Uterus (tissue), 4 donors: ENCODE data around the gene FHL5. TPM values are rescaled to one million over a fixed set of nuclear protein-coding genes. Genes with fewer than 3 reads are reported as not detected.
"Not testable (repeated sequence)": the region's sequence is repeated elsewhere in the genome, so short reads cannot be mapped to it uniquely, and the experiment has no call there.

ENCODE experiments used
- DNase-seq, 2 donors: peaks; one replicate each; pipeline ENCODE4 v3.0.0-alpha.2; 2019 to 2020
- H3K27ac ChIP-seq, 2 donors: fragments of 200-600 bp; sonication (generic); 1 replicate in 1 of 2; 2 replicates in 1 of 2; pipeline ENCODE4 v1.5.1; 2016 to 2018
- H3K27me3 ChIP-seq, 2 donors: fragments of 200-600 bp; sonication (generic); one replicate each; pipeline ENCODE4 v1.5.1; 2018 to 2019; ENCODE audit warnings: control low read depth in 1 of 2
- H3K36me3 ChIP-seq, 2 donors: fragments of 200-600 bp; sonication (generic); one replicate each; pipeline ENCODE4 v1.5.1; 2019; ENCODE audit warnings: control low read depth in 1 of 2
- H3K4me1 ChIP-seq, 2 donors: fragments of 200-600 bp; sonication (generic); one replicate each; pipeline ENCODE4 v1.5.1; 2018 to 2019; ENCODE audit warnings: control low read depth in 1 of 2
- H3K4me3 ChIP-seq, 2 donors: fragments of 200-600 bp; sonication (generic); 1 replicate in 1 of 2; 2 replicates in 1 of 2; pipeline ENCODE4 v1.5.1; 2018 to 2019; ENCODE audit warnings: mild to moderate bottlenecking in 1 of 2
- H3K9me3 ChIP-seq, 2 donors: fragments of 200-600 bp; sonication (generic); one replicate each; pipeline ENCODE4 v1.5.1; 2019; ENCODE audit warnings: control low read depth in 1 of 2
- POLR2A ChIP-seq, 2 donors: fragments of 450-650 bp; IDR thresholded peaks; one replicate each; pipeline ENCODE4 v1.6.1; 2016; ENCODE audit warnings: antibody characterized with exemption in 2 of 2, mild to moderate bottlenecking in 1 of 2, moderate library complexity in 1 of 2
- intact Hi-C: fragments of 100-400 bp; cut with DNase I; formaldehyde crosslinking; loops from one replicate; pipeline ENCODE4 v1.15.1; 2023; ENCODE audit warnings: low total_unique reads
- total RNA-seq, 4 donors: library from RNA; depleted of rRNA in 3 of 4; stranded (reverse); fragments of >200 nt in 3 of 4; gene quantifications; one replicate each; pipeline versions ENCODE4 v1.1.0 to v1.2.4, GENCODE V29; 2014 to 2023
- TF ChIP-seq, protein P1 (sequence below), 4 experiments: fragments of 200-600 bp in 2 of 4; fragments of 450-650 bp in 2 of 4; sonication (generic) in 2 of 4; IDR thresholded peaks; one replicate each; pipeline ENCODE4 v1.5.1; 2016 to 2019; ENCODE audit warnings: antibody characterized with exemption in 4 of 4, mild to moderate bottlenecking in 2 of 4, moderate library complexity in 1 of 4
- donor health status: DM: yes; HTN: yes; CAD: no.

The FHL5 gene
- total RNA-seq, 4 donors from 2014 or later = 4.5 to 86.7 (median 56.9) TPM

- no peaks in the 10 kb centered on the region for H3K27me3 ChIP-seq
- no peaks in the 10 kb centered on the region for H3K9me3 ChIP-seq
- intact Hi-C loops = no loop called here
- no peak overlapping the region for H3K4me3 ChIP-seq
- TF ChIP-seq, protein P1, sequence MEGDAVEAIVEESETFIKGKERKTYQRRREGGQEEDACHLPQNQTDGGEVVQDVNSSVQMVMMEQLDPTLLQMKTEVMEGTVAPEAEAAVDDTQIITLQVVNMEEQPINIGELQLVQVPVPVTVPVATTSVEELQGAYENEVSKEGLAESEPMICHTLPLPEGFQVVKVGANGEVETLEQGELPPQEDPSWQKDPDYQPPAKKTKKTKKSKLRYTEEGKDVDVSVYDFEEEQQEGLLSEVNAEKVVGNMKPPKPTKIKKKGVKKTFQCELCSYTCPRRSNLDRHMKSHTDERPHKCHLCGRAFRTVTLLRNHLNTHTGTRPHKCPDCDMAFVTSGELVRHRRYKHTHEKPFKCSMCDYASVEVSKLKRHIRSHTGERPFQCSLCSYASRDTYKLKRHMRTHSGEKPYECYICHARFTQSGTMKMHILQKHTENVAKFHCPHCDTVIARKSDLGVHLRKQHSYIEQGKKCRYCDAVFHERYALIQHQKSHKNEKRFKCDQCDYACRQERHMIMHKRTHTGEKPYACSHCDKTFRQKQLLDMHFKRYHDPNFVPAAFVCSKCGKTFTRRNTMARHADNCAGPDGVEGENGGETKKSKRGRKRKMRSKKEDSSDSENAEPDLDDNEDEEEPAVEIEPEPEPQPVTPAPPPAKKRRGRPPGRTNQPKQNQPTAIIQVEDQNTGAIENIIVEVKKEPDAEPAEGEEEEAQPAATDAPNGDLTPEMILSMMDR (IDR thresholded peaks at IDR 0.05) = no peak
- no peak for TF ChIP-seq POLR2A (IDR thresholded peaks at IDR 0.05)
- peak overlapping the region in 1 of 2 donors; percentile 9 for H3K27ac ChIP-seq
- H3K4me1 ChIP-seq = no peaks in the 10 kb centered on the region
- DNase-seq = no peak
- H3K36me3 ChIP-seq = no peaks in the 10 kb centered on the region
Measured at GRCh38 chr6:96620851-96621250, 57.9 kb downstream of the FHL5 start.

- intact Hi-C loops = no loop called here
- DNase-seq = no peak
- no peak overlapping the region for H3K27ac ChIP-seq
- no peak for TF ChIP-seq POLR2A (IDR thresholded peaks at IDR 0.05)
- TF ChIP-seq, protein P1 (IDR thresholded peaks at IDR 0.05) = no peak
- no peaks in the 10 kb centered on the region for H3K36me3 ChIP-seq
- no peaks in the 10 kb centered on the region for H3K9me3 ChIP-seq
- no peaks in the 10 kb centered on the region for H3K4me1 ChIP-seq
- H3K27me3 ChIP-seq = no peaks in the 10 kb centered on the region
- no peak overlapping the region for H3K4me3 ChIP-seq
Measured at GRCh38 chr6:96621983-96622382, 59.1 kb downstream of the FHL5 start.

DNA sequence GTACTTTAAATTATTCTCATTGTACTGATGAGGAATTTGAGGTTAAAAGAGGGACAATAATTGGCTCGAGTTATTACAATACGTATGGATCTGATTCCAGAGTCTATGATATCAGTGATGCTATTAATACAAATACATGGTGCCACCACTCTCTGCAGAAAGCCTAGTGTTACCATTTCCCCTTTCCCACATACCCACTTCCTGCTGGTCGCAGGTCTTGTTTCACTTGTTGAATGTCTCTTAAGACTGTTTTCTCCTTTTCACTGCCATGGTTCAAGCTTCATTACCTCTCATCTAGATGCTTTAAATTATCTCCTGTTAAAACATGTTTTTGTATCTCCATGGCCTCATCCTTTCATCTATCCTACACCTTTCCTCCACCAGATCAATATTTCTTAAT, 62.0 kb downstream of the FHL5 start:
- intact Hi-C loops = no loop called here
- DNase-seq = no peak
- no peaks in the 10 kb centered on the region for H3K27me3 ChIP-seq
- no peak overlapping the region for H3K4me3 ChIP-seq
- no peak overlapping the region for H3K27ac ChIP-seq
- no peaks in the 10 kb centered on the region for H3K36me3 ChIP-seq
- no peaks in the 10 kb centered on the region for H3K9me3 ChIP-seq
- TF ChIP-seq, protein P1 (IDR thresholded peaks at IDR 0.05) = no peak
- no peak for TF ChIP-seq POLR2A (IDR thresholded peaks at IDR 0.05)
- H3K4me1 ChIP-seq = no peaks in the 10 kb centered on the region

- H3K27me3 ChIP-seq = no peaks in the 10 kb centered on the region
- intact Hi-C loops = no loop called here
Measured at GRCh38 chr6:96626759-96627364, 63.9 kb downstream of the FHL5 start.

DNA sequence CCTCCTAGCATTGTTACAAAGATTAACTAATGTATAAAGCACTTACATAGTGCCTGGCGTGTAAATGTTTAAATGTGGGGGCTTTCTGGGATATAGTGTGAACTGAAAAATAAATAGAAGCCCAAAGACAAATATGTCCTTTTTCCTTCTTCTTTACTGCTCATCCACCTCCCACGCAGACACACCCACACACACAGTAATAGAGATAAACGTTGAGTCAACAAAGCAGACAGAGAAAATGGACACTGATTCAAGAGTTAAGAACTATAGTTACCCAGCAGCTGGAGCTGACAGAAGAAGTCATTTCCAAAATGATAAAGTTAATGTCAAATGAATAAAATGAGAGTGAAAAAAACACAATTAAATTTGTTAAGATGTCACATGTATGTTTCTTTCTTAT, 68.3 kb downstream of the FHL5 start:
- no peak overlapping the region for H3K27ac ChIP-seq
- no peaks in the 10 kb centered on the region for H3K36me3 ChIP-seq
- no peaks in the 10 kb centered on the region for H3K27me3 ChIP-seq
- no peak for DNase-seq
- intact Hi-C loops = no loop called here
- TF ChIP-seq, protein P1 (IDR thresholded peaks at IDR 0.05) = no peak
- no peak for TF ChIP-seq POLR2A (IDR thresholded peaks at IDR 0.05)
- H3K9me3 ChIP-seq = no peaks in the 10 kb centered on the region
- no peaks in the 10 kb centered on the region for H3K4me1 ChIP-seq
- H3K4me3 ChIP-seq = no peak overlapping the region

More at GRCh38 chr6:96626759-96627364, 63.9 kb downstream of the FHL5 start:
- no peak overlapping the region for H3K27ac ChIP-seq
- no peaks in the 10 kb centered on the region for H3K36me3 ChIP-seq
- no peaks in the 10 kb centered on the region for H3K4me1 ChIP-seq
- no peak overlapping the region for H3K4me3 ChIP-seq
- no peaks in the 10 kb centered on the region for H3K9me3 ChIP-seq
- DNase-seq = no peak
- TF ChIP-seq, protein P1 (IDR thresholded peaks at IDR 0.05) = peak in 2 of 4 experiments; percentile 13 to 18
- no peak for TF ChIP-seq POLR2A (IDR thresholded peaks at IDR 0.05)

DNA sequence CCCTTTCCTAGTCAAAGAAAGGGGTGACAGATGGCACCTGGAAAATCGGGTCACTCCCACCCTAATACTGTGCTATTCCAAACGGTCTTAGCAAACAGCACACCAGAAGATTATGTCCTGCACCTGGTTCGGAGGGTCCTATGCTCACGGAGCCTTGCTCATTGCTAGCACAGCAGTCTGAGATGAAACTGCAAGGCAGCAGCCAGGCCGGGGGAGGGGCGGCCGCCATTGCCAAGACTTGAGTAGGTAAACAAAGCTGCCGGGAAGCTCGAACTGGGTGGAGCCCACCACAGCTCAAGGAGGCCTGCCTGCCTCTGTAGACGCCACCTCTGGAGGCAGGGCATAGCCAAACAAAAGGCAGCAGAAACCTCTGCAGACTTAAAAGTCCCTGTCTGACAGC, 75.1 kb downstream of the FHL5 start:
- intact Hi-C loops, DNase-seq, H3K4me3 ChIP-seq, H3K36me3 ChIP-seq, H3K4me1 ChIP-seq, H3K27me3 ChIP-seq, H3K27ac ChIP-seq, H3K9me3 ChIP-seq: not testable (repeated sequence)
